Transverse colon (tissue), 4 donors: ENCODE results near the gene RGS16.

ENCODE experiments used
- CTCF ChIP-seq, 5 experiments: fragments of 200-600 bp in 3 of 5; fragments of 450-650 bp in 2 of 5; sonication (generic) in 3 of 5; IDR thresholded peaks; 1 replicate in 2 of 5; 2 replicates in 3 of 5; pipeline ENCODE4 v1.5.1; 2016 to 2017; ENCODE audit warnings: antibody characterized with exemption in 5 of 5, inconsistent platforms in 3 of 5, mild to moderate bottlenecking in 2 of 5, moderate library complexity in 1 of 5
- POLR2A ChIP-seq: fragments of 450-650 bp; IDR thresholded peaks from one replicate; pipeline ENCODE4 v1.6.1; 2016; ENCODE audit warnings: antibody characterized with exemption, mild to moderate bottlenecking, moderate library complexity
- POLR2AphosphoS5 ChIP-seq, 3 donors: sonication (generic); formaldehyde crosslinking; IDR thresholded peaks; one replicate each; pipeline ENCODE4 v1.6.1; 2016; ENCODE audit warnings: antibody characterized with exemption in 3 of 3

- no peak for TF ChIP-seq CTCF (IDR thresholded peaks at IDR 0.05)
- TF ChIP-seq POLR2A: no peak
- TF ChIP-seq POLR2AphosphoS5 (IDR thresholded peaks at IDR 0.05): no peak
These were observed 30.3 kb upstream of the RGS16 start for GRCh38 chr1:182634306-182635072.
